PFSK-1 (cell line): ENCODE data around the gene NRROS.

Experiments used
- FOXP2 ChIP-seq: optimal IDR thresholded peaks from 2 replicates; pipeline ENCODE3; 2011; ENCODE audit warnings: borderline replicate concordance, control low read depth, inconsistent platforms; ENCODE audit not compliant: insufficient read depth; ENCODE audit errors: extremely low read length, extremely low read depth
- POLR2AphosphoS5 ChIP-seq: IDR thresholded peaks from 2 replicates; pipeline ENCODE4 v1.6.1; 2012; ENCODE audit warnings: low read depth, mild to moderate bottlenecking, control low read depth, low read length, moderate library complexity
- SIN3A ChIP-seq: IDR thresholded peaks from 2 replicates; pipeline ENCODE4 v1.6.1; 2012; ENCODE audit warnings: mild to moderate bottlenecking, low read length, moderate library complexity, borderline replicate concordance; ENCODE audit not compliant: insufficient read depth
- TAF1 ChIP-seq: IDR thresholded peaks from 2 replicates; pipeline ENCODE4 v1.6.1; 2012; ENCODE audit warnings: low read length, control low read depth, borderline replicate concordance; ENCODE audit not compliant: insufficient read depth
- TF ChIP-seq, protein P1 (sequence below), 2 experiments: IDR thresholded peaks; 2 replicates each; pipeline versions ENCODE4 v1.6.1 to v1.8.0; 2011 to 2012; ENCODE audit warnings: low read depth in 2 of 2, low read length in 2 of 2, control low read depth in 1 of 2, inconsistent platforms in 1 of 2, mild to moderate bottlenecking in 1 of 2, moderate library complexity in 1 of 2; ENCODE audit not compliant: insufficient read depth in 1 of 2

NRROS gene

DNA sequence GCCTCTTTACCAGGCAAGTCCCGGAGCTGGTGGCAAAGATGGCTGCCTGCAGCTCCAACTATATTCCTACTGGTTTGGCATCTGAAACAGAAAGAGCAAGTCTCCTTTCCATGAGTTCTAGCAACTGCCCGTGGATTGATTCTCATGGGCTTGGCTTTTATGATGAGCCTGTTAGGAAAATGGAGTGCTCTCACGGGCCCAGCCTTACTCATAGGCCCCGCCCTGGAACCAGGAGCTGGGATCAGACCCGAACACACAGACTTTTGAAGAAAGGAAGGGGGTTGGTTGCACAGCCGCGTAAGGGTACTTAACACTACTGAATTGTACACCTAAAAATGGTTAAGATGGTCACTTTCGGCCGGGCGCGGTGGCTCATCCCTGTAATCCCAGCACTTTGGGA lies 2.9 kb downstream of the NRROS start:
- TF ChIP-seq SIN3A: no peak
- TF ChIP-seq TAF1: no peak
- TF ChIP-seq, protein P1, sequence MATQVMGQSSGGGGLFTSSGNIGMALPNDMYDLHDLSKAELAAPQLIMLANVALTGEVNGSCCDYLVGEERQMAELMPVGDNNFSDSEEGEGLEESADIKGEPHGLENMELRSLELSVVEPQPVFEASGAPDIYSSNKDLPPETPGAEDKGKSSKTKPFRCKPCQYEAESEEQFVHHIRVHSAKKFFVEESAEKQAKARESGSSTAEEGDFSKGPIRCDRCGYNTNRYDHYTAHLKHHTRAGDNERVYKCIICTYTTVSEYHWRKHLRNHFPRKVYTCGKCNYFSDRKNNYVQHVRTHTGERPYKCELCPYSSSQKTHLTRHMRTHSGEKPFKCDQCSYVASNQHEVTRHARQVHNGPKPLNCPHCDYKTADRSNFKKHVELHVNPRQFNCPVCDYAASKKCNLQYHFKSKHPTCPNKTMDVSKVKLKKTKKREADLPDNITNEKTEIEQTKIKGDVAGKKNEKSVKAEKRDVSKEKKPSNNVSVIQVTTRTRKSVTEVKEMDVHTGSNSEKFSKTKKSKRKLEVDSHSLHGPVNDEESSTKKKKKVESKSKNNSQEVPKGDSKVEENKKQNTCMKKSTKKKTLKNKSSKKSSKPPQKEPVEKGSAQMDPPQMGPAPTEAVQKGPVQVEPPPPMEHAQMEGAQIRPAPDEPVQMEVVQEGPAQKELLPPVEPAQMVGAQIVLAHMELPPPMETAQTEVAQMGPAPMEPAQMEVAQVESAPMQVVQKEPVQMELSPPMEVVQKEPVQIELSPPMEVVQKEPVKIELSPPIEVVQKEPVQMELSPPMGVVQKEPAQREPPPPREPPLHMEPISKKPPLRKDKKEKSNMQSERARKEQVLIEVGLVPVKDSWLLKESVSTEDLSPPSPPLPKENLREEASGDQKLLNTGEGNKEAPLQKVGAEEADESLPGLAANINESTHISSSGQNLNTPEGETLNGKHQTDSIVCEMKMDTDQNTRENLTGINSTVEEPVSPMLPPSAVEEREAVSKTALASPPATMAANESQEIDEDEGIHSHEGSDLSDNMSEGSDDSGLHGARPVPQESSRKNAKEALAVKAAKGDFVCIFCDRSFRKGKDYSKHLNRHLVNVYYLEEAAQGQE (IDR thresholded peaks at IDR 0.05; ENCODE audit: insufficient read depth in 1 of 2, low read depth in 2 of 2, low read length in 2 of 2): no peak
- TF ChIP-seq POLR2AphosphoS5: no peak
- TF ChIP-seq FOXP2: no peak

DNA sequence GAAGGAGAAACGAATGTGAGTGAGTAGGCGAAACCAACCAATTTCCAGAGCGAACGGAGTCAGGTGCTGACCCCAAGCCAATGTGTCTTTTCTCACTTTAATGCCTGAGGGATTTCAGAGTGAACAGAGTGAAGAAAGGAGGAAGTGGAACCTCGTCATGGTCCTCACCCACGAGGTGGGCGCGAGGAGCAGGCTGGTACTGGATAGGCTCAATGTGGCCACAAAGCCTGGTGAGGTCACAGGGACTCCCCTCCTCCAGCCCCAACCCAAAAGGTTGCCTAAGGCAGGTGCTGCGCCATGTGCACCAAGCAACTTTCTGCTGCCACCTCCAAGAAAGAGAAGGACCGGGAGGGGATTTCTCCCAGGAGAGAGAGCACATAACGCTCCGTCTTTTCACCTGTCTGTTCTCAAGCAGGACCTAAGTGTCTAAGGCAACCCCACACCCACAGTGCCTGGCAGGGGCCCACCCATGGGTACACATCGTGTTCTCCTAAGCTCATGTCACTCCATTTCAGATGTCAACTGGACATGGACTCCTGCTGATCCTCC lies 3.8 kb downstream of the NRROS start:
- TF ChIP-seq TAF1: no peak
- no peak for TF ChIP-seq FOXP2
- no peak for TF ChIP-seq POLR2AphosphoS5
- TF ChIP-seq SIN3A: no peak
- TF ChIP-seq, protein P1 (IDR thresholded peaks at IDR 0.05; ENCODE audit: insufficient read depth in 1 of 2, low read depth in 2 of 2, low read length in 2 of 2): no peak

DNA sequence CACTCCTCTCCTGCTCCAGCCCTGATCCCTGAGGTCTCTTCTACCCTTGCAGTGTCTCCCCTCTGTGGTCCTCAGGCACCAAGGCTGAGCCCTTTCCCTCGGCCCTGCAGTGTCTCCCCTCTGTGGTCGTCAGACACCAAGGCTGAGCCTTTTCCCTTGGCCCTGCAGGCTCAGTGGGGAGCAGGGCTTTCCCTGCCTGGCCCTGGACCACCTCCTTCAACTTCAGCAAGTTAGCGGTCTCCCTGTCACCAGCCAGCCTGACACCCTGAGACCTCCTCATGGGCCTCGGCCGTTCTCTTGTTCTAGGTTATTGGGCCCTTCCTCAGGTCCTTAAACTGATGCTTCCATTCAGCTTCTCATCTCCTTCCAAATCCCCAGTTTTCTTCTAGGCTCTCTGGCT lies 4.3 kb downstream of the NRROS start:
- no peak for TF ChIP-seq TAF1
- TF ChIP-seq FOXP2: no peak
- TF ChIP-seq, protein P1 (IDR thresholded peaks at IDR 0.05; ENCODE audit: insufficient read depth in 1 of 2, low read depth in 2 of 2, low read length in 2 of 2): no peak
- no peak for TF ChIP-seq SIN3A
- TF ChIP-seq POLR2AphosphoS5: no peak

DNA sequence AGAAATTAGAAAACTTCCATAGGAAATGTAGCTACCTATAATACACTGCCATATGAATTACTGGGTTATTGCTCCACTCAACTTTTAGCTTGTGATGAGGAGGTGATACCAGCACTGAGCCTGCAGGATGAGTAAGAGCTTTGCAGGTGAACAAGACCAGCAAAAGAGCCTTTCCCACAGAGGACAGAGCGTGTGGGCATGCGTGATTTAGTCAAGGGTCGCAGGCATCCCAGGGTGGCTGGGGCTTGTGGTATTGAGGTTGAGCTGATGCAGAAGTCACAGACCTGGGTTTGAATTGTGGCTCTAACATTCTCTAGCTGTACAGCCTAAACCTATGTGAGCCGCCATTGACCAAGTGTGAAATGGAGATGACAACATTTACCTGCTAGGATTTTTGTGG lies 5.6 kb downstream of the NRROS start:
- TF ChIP-seq FOXP2: no peak

DNA sequence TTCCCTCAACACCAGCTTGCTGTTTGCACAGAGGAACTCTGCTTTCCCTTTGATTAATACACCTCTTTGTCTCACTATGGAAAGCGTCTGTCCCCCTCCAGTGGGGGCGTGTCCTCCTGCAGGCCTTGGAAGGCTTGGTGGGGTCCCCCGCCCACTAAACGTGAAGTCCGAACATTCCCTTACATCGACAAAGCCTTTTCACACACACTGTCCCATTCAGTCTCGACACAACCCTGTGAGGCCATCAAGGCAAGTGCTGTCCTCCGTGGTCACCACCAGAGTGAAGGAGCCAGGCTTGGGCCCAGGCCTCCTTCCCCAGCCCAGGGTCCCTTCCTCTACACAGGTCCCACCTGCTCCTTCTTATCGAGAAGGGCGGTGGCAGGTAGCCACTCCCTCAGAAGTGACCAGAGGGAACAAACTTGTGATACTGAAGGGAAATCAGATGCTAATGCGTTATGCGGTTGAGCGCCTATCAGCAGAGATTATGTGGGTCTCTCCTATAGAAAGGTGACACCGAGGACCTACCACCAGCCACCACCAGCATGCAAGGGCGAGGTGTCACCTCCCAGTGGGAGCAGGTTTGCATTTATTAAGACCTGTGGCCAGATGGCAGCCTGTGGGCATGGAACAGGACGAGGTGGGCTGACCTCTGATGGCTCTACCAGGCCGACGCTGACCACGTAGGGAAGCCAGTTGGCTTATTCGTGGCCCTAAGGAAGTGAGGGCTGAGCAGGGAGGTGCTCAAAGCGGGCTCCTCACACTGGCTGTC lies 6.6 kb downstream of the NRROS start:
- TF ChIP-seq TAF1: no peak
- TF ChIP-seq POLR2AphosphoS5: no peak
- no peak for TF ChIP-seq SIN3A
- TF ChIP-seq, protein P1 (IDR thresholded peaks at IDR 0.05; ENCODE audit: insufficient read depth in 1 of 2, low read depth in 2 of 2, low read length in 2 of 2): no peak
- no peak for TF ChIP-seq FOXP2
